ENCODE measurements around the gene CHST11.

CHST11 gene

GRCh38 chr12:104698871-104699270, 242.1 kb downstream of the CHST11 start:
- no peak for TF ChIP-seq EZH2phosphoT487 (IDR thresholded peaks at IDR 0.05; ENCODE audit: borderline replicate concordance, low read length)
- TF ChIP-seq CTCF (IDR thresholded peaks at IDR 0.05; ENCODE audit: low read depth, low read length, poor library complexity, severe bottlenecking), result no peak
- Histone ChIP-seq H3K9me3 (ENCODE audit: control insufficient read depth, insufficient read depth, low read length) (no peaks in the 10 kb centered on the region), H3K27me3 (ENCODE audit: control insufficient read depth, low read length) (no peaks in the 10 kb centered on the region), H3F3A (ENCODE audit: control insufficient read depth, insufficient read depth) (no peaks in the 10 kb centered on the region), H3K4me2 (ENCODE audit: low read length) (no peak overlapping the region), H3K27ac (ENCODE audit: low read depth, low read length) (no peak overlapping the region), H4K20me1 (ENCODE audit: control insufficient read depth, insufficient read depth, low read depth, low read length) (peaks cover 4% of the 10 kb centered on the region; the same call in 1 of the 2 replicates), H3K36me3 (ENCODE audit: control insufficient read depth, low read length) (no peaks in the 10 kb centered on the region), H3K4me1 (ENCODE audit: control insufficient read depth, low read length) (peaks cover 24% of the 10 kb centered on the region), H3K9me2 (replicated peaks; ENCODE audit: control insufficient read depth, low read length) (no peaks in the 10 kb centered on the region), H3K4me3 (ENCODE audit: low read length) (no peak overlapping the region), H3K79me2 (ENCODE audit: control insufficient read depth, low read length) (no peaks in the 10 kb centered on the region)

GRCh38 chr12:104699489-104700190, 242.9 kb downstream of the CHST11 start:
- Histone ChIP-seq H3K9me2 (replicated peaks; ENCODE audit: control insufficient read depth, low read length) (no peaks in the 10 kb centered on the region), H3K27ac (ENCODE audit: low read depth, low read length) (no peak overlapping the region), H3K9me3 (ENCODE audit: control insufficient read depth, insufficient read depth, low read length) (no peaks in the 10 kb centered on the region), H3K27me3 (ENCODE audit: control insufficient read depth, low read length) (no peaks in the 10 kb centered on the region), H3K36me3 (ENCODE audit: control insufficient read depth, low read length) (no peaks in the 10 kb centered on the region), H3F3A (ENCODE audit: control insufficient read depth, insufficient read depth) (no peaks in the 10 kb centered on the region), H3K79me2 (ENCODE audit: control insufficient read depth, low read length) (no peaks in the 10 kb centered on the region), H3K4me1 (ENCODE audit: control insufficient read depth, low read length) (peaks cover 24% of the 10 kb centered on the region), H3K4me2 (ENCODE audit: low read length) (no peak overlapping the region), H3K4me3 (ENCODE audit: low read length) (no peak overlapping the region), H4K20me1 (ENCODE audit: control insufficient read depth, insufficient read depth, low read depth, low read length) (peaks cover 5% of the 10 kb centered on the region; the same call in 1 of the 2 replicates)
- TF ChIP-seq CTCF (IDR thresholded peaks at IDR 0.05; ENCODE audit: low read depth, low read length, poor library complexity, severe bottlenecking) (no peak), EZH2phosphoT487 (IDR thresholded peaks at IDR 0.05; ENCODE audit: borderline replicate concordance, low read length) (no peak)

- Histone ChIP-seq H3K9me3 (ENCODE audit: control insufficient read depth, insufficient read depth, low read length) (no peaks in the 10 kb centered on the region), H3K36me3 (ENCODE audit: control insufficient read depth, low read length) (no peaks in the 10 kb centered on the region), H3K4me1 (ENCODE audit: control insufficient read depth, low read length) (peaks cover 17% of the 10 kb centered on the region), H3K9me2 (replicated peaks; ENCODE audit: control insufficient read depth, low read length) (no peaks in the 10 kb centered on the region), H3K79me2 (ENCODE audit: control insufficient read depth, low read length) (no peaks in the 10 kb centered on the region), H3F3A (ENCODE audit: control insufficient read depth, insufficient read depth) (no peaks in the 10 kb centered on the region), H3K27ac (ENCODE audit: low read depth, low read length) (no peak overlapping the region), H4K20me1 (ENCODE audit: control insufficient read depth, insufficient read depth, low read depth, low read length) (peaks cover 2% of the 10 kb centered on the region; the same call in 1 of the 2 replicates), H3K4me3 (ENCODE audit: low read length) (no peak overlapping the region), H3K27me3 (ENCODE audit: control insufficient read depth, low read length) (no peaks in the 10 kb centered on the region), H3K4me2 (ENCODE audit: low read length) (no peak overlapping the region)
- TF ChIP-seq EZH2phosphoT487 (IDR thresholded peaks at IDR 0.05; ENCODE audit: borderline replicate concordance, low read length) (no peak), CTCF (IDR thresholded peaks at IDR 0.05; ENCODE audit: low read depth, low read length, poor library complexity, severe bottlenecking) (no peak)
These were observed 243.6 kb downstream of the CHST11 start for GRCh38 chr12:104700324-104700723.

Measured in DOHH2 (cell line).